ENCODE data around the gene TSN.

TSN gene

DNA sequence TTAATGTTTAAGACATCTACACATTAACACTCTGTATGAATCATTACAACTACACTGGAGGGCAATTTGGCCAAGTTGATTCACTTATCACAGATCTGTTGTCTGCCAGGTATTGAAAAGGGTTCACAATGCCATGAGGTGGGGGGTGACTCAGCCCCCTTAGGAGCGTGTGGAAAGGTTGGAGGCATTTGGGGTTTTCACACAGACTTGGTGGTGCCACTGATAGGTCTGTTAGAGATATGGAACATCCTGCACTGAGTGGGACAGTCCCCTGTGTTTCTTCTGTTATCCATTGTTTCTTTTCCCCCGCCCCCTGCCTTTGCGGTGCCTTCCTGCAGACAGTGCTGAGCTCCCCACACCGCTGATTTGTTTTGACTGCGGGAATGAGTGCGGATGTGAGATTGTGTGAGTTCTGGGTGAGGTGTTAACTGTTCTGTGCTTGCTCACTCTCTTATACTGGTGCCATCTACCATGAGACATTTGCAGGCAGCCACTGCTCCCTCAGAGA, 9.3 kb upstream of the TSN start:
- no peak overlapping the region for H3K4me3 ChIP-seq (ENCODE audit: low read depth, low read length)
- DNase-seq (ENCODE audit: low read depth) = no peak
- no peak for TF ChIP-seq CTCF (IDR thresholded peaks at IDR 0.05; ENCODE audit: control insufficient read depth, extremely low read depth, insufficient read depth)

- peak; percentile 35 for TF ChIP-seq CTCF (IDR thresholded peaks at IDR 0.05; ENCODE audit: control insufficient read depth, extremely low read depth, insufficient read depth)
- no peak overlapping the region for H3K4me3 ChIP-seq (ENCODE audit: low read depth, low read length)
- DNase-seq (ENCODE audit: low read depth) = no peak
These were observed 7.2 kb upstream of the TSN start for GRCh38 chr2:121748202-121748601.

- no peak for DNase-seq (ENCODE audit: low read depth)
- peak overlapping the region; percentile 93 for H3K4me3 ChIP-seq (ENCODE audit: low read depth, low read length)
- no peak for TF ChIP-seq CTCF (IDR thresholded peaks at IDR 0.05; ENCODE audit: control insufficient read depth, extremely low read depth, insufficient read depth)
These were observed 607 bp upstream of the TSN start for GRCh38 chr2:121754851-121755236.

DNA sequence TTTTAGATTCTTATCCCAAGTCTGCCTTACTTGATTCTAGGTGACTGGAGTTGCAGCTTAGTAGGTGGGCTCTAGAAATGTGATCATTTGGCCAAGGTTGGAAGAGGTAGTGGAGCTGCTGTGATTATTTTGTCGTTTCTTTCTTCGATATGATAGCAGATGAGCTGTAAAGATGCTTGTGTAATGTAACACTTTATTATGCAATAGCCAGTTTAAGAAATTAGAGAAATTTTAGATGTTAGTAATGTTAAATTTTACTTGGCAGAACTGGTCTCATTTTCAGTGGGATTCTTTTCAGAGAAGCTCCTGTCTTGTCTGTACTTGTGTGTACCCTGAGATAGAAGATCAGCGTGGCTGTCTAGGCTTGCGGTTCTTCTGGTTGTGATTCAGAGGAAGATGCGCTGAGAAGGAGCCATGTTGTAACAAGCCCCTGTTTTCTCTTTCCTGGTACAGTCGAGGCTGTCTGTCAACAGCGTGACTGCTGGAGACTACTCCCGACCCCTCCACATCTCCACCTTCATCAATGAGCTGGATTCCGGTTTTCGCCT, 9.3 kb downstream of the TSN start:
- H3K4me3 ChIP-seq (ENCODE audit: low read depth, low read length) = no peak overlapping the region
- DNase-seq (ENCODE audit: low read depth) = no peak

GRCh38 chr2:121766624-121767023, 11.2 kb downstream of the TSN start:
- no peak for TF ChIP-seq CTCF (IDR thresholded peaks at IDR 0.05; ENCODE audit: control insufficient read depth, extremely low read depth, insufficient read depth)
- DNase-seq (ENCODE audit: low read depth) = no peak
- no peak overlapping the region for H3K4me3 ChIP-seq (ENCODE audit: low read depth, low read length)

More for the DNA sequence above, 9.3 kb downstream of the TSN start:
- no peak for TF ChIP-seq CTCF (IDR thresholded peaks at IDR 0.05; ENCODE audit: control insufficient read depth, extremely low read depth, insufficient read depth)

DNA sequence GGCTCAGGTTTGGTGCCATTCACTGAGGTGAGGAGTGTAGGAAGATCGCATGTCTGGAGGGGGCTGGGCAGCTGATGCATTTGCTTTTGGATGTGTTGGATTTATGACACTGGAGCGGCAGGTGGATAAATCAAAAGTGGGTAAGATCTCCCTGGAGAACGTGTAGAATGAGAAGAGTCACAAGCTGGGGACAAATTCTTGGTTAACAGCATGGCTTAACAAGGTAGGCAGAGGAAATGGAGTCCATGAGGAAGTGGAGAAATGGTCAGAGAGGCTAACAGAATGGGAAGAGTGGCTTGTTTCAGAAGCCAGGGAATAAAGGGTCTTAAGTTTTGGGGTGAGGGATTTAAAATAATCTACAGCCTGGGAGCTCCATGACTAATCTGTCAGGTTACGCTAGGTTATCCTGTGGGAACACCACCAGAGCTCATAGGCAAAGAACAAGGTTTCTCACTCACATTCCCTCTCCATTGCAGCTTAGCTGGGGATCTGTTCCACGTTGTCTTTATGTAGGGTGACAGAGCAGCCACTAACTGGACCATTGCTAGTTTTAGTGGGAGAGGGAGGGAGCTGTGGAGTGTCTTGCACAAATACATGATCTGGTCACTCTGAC, 12.8 kb downstream of the TSN start:
- no peak for DNase-seq (ENCODE audit: low read depth)
- no peak for TF ChIP-seq CTCF (IDR thresholded peaks at IDR 0.05; ENCODE audit: control insufficient read depth, extremely low read depth, insufficient read depth)
- H3K4me3 ChIP-seq (ENCODE audit: low read depth, low read length) = no peak overlapping the region
